Gastrocnemius medialis (tissue), 4 donors: ENCODE measurements around the gene GHSR. TPM values are rescaled to one million over a fixed set of nuclear protein-coding genes. Genes with fewer than 3 reads are reported as not detected.

ENCODE experiments used
- ATAC-seq, 2 donors: fragments of 150-250 bp; one replicate each; pipeline ENCODE4 v1.9.1; 2016
- DNase-seq, 2 donors: peaks; one replicate each; pipeline ENCODE4 v3.0.0-alpha.2; 2019
- H3K27ac ChIP-seq, 4 donors: fragments of 200-600 bp; sonication (generic); 1 replicate in 1 of 4; 2 replicates in 3 of 4; pipeline ENCODE4 v1.5.1; 2016 to 2018; ENCODE audit warnings: mild to moderate bottlenecking in 2 of 4, moderate library complexity in 1 of 4
- H3K27me3 ChIP-seq, 3 donors: fragments of 200-600 bp; sonication (generic) in 2 of 3; 1 replicate in 1 of 3; 2 replicates in 2 of 3; pipeline versions ENCODE4 v1.5.1 to v1.6.0; 2016 to 2019; ENCODE audit warnings: mild to moderate bottlenecking in 1 of 3, moderate library complexity in 1 of 3
- H3K36me3 ChIP-seq, 2 donors: fragments of 200-600 bp; sonication (generic) in 1 of 2; one replicate each; pipeline ENCODE4 v1.5.1; 2017 to 2018
- H3K4me1 ChIP-seq, 2 donors: fragments of 200-600 bp; sonication (generic) in 1 of 2; one replicate each; pipeline ENCODE4 v1.5.1; 2016 to 2017; ENCODE audit warnings: mild to moderate bottlenecking in 2 of 2
- H3K4me3 ChIP-seq, 4 donors: fragments of 200-600 bp; sonication (generic) in 3 of 4; 1 replicate in 1 of 4; 2 replicates in 3 of 4; pipeline ENCODE4 v1.5.1; 2016 to 2019; ENCODE audit warnings: mild to moderate bottlenecking in 2 of 4
- H3K9me3 ChIP-seq, 3 donors: fragments of 200-600 bp; sonication (generic) in 2 of 3; 1 replicate in 1 of 3; 2 replicates in 2 of 3; pipeline ENCODE4 v1.5.1; 2016 to 2019
- CTCF ChIP-seq, 5 experiments: fragments of 450-650 bp in 3 of 5; fragments of 200-600 bp in 2 of 5; sonication (generic) in 2 of 5; IDR thresholded peaks in 4 of 5; conservative IDR thresholded peaks in 1 of 5; 1 replicate in 4 of 5; 2 replicates in 1 of 5; pipeline ENCODE4 v1.5.1; 2016 to 2019; ENCODE audit warnings: antibody characterized with exemption in 5 of 5, mild to moderate bottlenecking in 3 of 5, moderate library complexity in 3 of 5
- POLR2A ChIP-seq, 2 donors: fragments of 450-650 bp; IDR thresholded peaks; one replicate each; pipeline ENCODE4 v1.6.1; 2017; ENCODE audit warnings: antibody characterized with exemption in 2 of 2, mild to moderate bottlenecking in 2 of 2, moderate library complexity in 2 of 2
- in situ Hi-C, 4 donors: fragments of 200-750 bp; cut with MboI; loops; one replicate each; pipeline versions ENCODE4 v1.15.0 to v1.8.0; 2017; ENCODE audit warnings: low sequenced_read_pairs in 4 of 4
- intact Hi-C: fragments of 100-400 bp; cut with DNase I; formaldehyde crosslinking; loops from one replicate; pipeline ENCODE4 v1.15.1; 2023; ENCODE audit warnings: low total_unique reads
- total RNA-seq, 4 donors: library from RNA; depleted of rRNA; stranded (reverse); fragments of >200 nt; gene quantifications; one replicate each; pipeline versions ENCODE4 v1.1.0 to v1.2.3, GENCODE V29; 2016

GHSR gene
- total RNA-seq, 4 donors from 2014 or later = not detected

GRCh38 chr3:172475703-172476102, 27.4 kb upstream of the GHSR start:
- Histone ChIP-seq H3K36me3 (no peaks in the 10 kb centered on the region), H3K27ac (no peak overlapping the region), H3K9me3 (no peaks in the 10 kb centered on the region), H3K4me1 (peaks cover 0 to 3% of the 10 kb centered on the region in 2 donors), H3K27me3 (no peaks in the 10 kb centered on the region), H3K4me3 (no peak overlapping the region)
- TF ChIP-seq CTCF (IDR thresholded peaks at IDR 0.05 in 4 of 5, conservative IDR thresholded peaks at IDR 0.05 in 1 of 5) = no peak
- TF ChIP-seq POLR2A (IDR thresholded peaks at IDR 0.05) = no peak
- DNase-seq (no peak), ATAC-seq (no peak)
- intact Hi-C loops = loop anchor here (5.0 to 10.0 kb wide), 3 partner anchors 71 to 828 kb away; partner anchors contain the start of gene FNDC3B
- in situ Hi-C loops = loop anchor here in 3 of 4 donors (10.0 to 25.0 kb wide), 4 partner anchors 121 to 471 kb away; partner anchors contain the start of gene FNDC3B (in 1 of the 3)

DNA sequence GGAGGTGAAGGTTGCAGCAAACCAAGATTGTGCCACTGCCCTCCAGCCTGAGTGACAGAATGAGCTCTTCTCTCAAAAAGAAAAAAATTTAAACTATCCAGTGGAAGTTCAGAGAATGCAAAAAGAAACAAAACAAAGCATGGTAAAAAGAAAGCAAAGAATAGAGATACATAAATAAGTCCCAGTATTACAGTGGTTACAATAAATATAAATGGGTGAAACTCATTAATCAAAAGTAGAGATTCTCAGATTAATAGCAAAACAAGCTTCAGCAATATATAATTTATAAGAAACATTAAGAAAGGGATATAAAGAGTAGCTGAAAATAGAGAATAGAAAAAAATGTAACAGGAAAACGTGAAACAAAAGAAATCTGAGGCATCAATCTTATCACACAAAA, 23.6 kb upstream of the GHSR start:
- ATAC-seq (no peak), DNase-seq (no peak)
- H3K27me3 ChIP-seq = no peaks in the 10 kb centered on the region
- no peaks in the 10 kb centered on the region for H3K36me3 ChIP-seq
- TF ChIP-seq CTCF (IDR thresholded peaks at IDR 0.05 in 4 of 5, conservative IDR thresholded peaks at IDR 0.05 in 1 of 5) = no peak
- TF ChIP-seq POLR2A (IDR thresholded peaks at IDR 0.05) = no peak
- H3K9me3 ChIP-seq = no peaks in the 10 kb centered on the region
- H3K4me3 ChIP-seq = no peak overlapping the region
- H3K27ac ChIP-seq = no peak overlapping the region
- in situ Hi-C loops (loop anchor here in 3 of 4 donors (10.0 kb wide), 3 partner anchors 117 to 467 kb away; no protein-coding TSS in a partner anchor), intact Hi-C loops (loop anchor here (10.0 kb wide), 2 partner anchors 67 to 437 kb away; partner anchors contain the start of gene FNDC3B)
- no peaks in the 10 kb centered on the region for H3K4me1 ChIP-seq

- no peaks in the 10 kb centered on the region for H3K9me3 ChIP-seq
- in situ Hi-C loops = loop anchor here in 3 of 4 donors (10.0 kb wide), 3 partner anchors 116 to 466 kb away; no protein-coding TSS in a partner anchor
- H3K36me3 ChIP-seq = no peaks in the 10 kb centered on the region
- no peaks in the 10 kb centered on the region for H3K27me3 ChIP-seq
- H3K4me1 ChIP-seq = no peaks in the 10 kb centered on the region
- intact Hi-C loops = loop anchor here (10.0 kb wide), 2 partner anchors 66 to 436 kb away; partner anchors contain the start of gene FNDC3B
- no peak for TF ChIP-seq POLR2A (IDR thresholded peaks at IDR 0.05)
- no peak for TF ChIP-seq CTCF (IDR thresholded peaks at IDR 0.05 in 4 of 5, conservative IDR thresholded peaks at IDR 0.05 in 1 of 5)
- no peak overlapping the region for H3K4me3 ChIP-seq
- no peak overlapping the region for H3K27ac ChIP-seq
- ATAC-seq (no peak), DNase-seq (no peak)
Measured at GRCh38 chr3:172470588-172470987, 22.3 kb upstream of the GHSR start.

GRCh38 chr3:172467170-172467824, 19.0 kb upstream of the GHSR start:
- Histone ChIP-seq H3K4me3 (no peak overlapping the region), H3K4me1 (no peaks in the 10 kb centered on the region), H3K27ac (no peak overlapping the region), H3K9me3 (no peaks in the 10 kb centered on the region), H3K27me3 (no peaks in the 10 kb centered on the region), H3K36me3 (no peaks in the 10 kb centered on the region)
- in situ Hi-C loops (no loop called here), intact Hi-C loops (no loop called here)
- DNase-seq (no peak), ATAC-seq (no peak)
- TF ChIP-seq POLR2A (IDR thresholded peaks at IDR 0.05) (no peak), CTCF (IDR thresholded peaks at IDR 0.05 in 4 of 5, conservative IDR thresholded peaks at IDR 0.05 in 1 of 5) (no peak)
